ENCODE measurements around the gene MYOC. TPM values are rescaled to one million over a fixed set of nuclear protein-coding genes. Genes with fewer than 3 reads are reported as not detected.
"Not testable (repeated sequence)": the region's sequence is repeated elsewhere in the genome, so short reads cannot be mapped to it uniquely, and the experiment has no call there.

MYOC gene
- 10 to 100 TPM in 1 of 3 donors, 1 to 10 TPM in 2; 2.0 to 18.7 (median 4.9) TPM for total RNA-seq

DNA sequence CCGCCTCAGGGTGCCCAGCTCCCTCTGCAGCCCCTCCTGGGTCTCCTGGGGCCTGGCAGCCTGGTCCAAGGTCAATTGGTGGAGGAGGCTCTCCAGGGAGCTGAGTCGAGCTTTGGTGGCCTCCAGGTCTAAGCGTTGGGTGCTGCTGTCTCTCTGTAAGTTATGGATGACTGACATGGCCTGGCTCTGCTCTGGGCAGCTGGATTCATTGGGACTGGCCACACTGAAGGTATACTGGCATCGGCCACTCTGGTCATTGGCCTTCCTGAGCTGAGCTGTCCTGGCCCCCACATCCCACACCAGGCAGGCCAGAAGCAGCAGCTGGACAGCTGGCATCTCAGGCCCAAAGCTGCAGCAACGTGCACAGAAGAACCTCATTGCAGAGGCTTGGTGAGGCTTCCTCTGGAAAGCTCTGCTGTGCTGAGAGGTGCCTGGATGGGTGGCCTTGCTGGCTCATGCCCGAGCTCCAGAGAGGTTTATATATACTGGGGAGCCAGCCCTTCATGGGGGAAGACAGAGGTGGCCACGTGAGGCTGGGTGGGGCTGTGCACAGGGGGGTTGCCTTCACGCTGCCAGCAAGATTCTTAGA is at the start of gene MYOC:
Gene MYOC (minus strand): TSS at position 455 of the 589 bp plus-strand sequence. CDS start 77 bp downstream, at position 378.
- Histone ChIP-seq H3K36me3 (no peaks in the 10 kb centered on the region), H3K9me3 (no peaks in the 10 kb centered on the region), H3K4me3 (no peak within 1 kb of the TSS), H3K27me3 (no peaks in the 10 kb centered on the region), H3K27ac (peak within 1 kb of the TSS in 1 of 2 donors; percentile 91), H3K4me1 (peaks cover 4 to 5% of the 10 kb centered on the region in 2 donors)
- TF ChIP-seq, protein P1, sequence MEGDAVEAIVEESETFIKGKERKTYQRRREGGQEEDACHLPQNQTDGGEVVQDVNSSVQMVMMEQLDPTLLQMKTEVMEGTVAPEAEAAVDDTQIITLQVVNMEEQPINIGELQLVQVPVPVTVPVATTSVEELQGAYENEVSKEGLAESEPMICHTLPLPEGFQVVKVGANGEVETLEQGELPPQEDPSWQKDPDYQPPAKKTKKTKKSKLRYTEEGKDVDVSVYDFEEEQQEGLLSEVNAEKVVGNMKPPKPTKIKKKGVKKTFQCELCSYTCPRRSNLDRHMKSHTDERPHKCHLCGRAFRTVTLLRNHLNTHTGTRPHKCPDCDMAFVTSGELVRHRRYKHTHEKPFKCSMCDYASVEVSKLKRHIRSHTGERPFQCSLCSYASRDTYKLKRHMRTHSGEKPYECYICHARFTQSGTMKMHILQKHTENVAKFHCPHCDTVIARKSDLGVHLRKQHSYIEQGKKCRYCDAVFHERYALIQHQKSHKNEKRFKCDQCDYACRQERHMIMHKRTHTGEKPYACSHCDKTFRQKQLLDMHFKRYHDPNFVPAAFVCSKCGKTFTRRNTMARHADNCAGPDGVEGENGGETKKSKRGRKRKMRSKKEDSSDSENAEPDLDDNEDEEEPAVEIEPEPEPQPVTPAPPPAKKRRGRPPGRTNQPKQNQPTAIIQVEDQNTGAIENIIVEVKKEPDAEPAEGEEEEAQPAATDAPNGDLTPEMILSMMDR (IDR thresholded peaks at IDR 0.05) = no peak
- TF ChIP-seq POLR2AphosphoS5 (IDR thresholded peaks at IDR 0.05) (no peak), POLR2A (IDR thresholded peaks at IDR 0.05) (no peak)
- DNase-seq (ENCODE audit: low spot score in 2 of 2) = no peak
- intact Hi-C loops (cut with DNase I; ENCODE audit: low total_unique reads) = no loop called here

DNA sequence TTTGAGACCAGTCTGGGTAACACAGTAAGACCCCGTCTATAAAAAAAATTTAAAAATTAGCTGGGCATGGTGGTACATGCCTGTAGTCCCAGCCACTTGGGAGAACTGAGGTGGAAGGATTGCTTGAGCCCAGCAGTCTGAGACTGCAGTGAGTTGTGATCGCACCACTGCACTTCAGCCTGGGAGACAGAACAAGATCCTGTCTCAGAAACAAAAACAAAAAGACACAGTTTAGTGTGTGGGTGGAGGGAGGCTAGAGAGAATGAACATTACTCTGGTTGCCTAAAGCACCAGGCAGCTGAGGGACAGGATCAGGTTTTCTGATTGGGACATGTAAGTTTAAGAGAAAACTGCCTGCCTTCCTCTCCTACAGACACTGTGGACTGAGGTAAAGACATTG is 47.0 kb upstream of the MYOC start:
- no peak for DNase-seq (ENCODE audit: low spot score in 2 of 2)
- TF ChIP-seq POLR2A (IDR thresholded peaks at IDR 0.05) (no peak), POLR2AphosphoS5 (IDR thresholded peaks at IDR 0.05) (no peak)
- TF ChIP-seq, protein P1 (IDR thresholded peaks at IDR 0.05) = no peak
- Histone ChIP-seq H3K36me3 (no peaks in the 10 kb centered on the region), H3K27ac (no peak overlapping the region), H3K4me3 (no peak overlapping the region), H3K27me3 (no peaks in the 10 kb centered on the region), H3K9me3 (peaks cover 5 to 10% of the 10 kb centered on the region in 2 donors), H3K4me1 (no peaks in the 10 kb centered on the region)
- intact Hi-C loops (cut with DNase I; ENCODE audit: low total_unique reads) = no loop called here

DNA sequence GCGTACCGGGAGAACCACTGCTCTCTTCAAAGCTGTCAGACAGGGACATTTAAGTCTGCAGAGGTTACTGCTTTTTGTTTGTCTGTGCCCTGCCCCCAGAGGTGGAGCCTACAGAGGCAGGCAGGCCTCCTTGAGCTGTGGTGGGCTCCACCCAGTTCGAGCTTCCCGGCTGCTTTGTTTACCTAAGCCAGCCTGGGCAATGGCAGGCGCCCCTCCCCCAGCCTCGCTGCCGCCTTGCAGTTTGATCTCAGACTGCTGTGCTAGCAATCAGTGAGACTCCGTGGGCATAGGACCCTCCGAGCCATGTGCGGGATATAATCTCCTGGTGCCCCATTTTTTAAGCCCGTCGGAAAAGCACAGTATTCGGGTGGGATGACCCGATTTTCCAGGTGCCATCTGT is 43.3 kb upstream of the MYOC start:
- H3K27me3 ChIP-seq; DNase-seq (ENCODE audit: low spot score in 2 of 2); H3K4me1 ChIP-seq; intact Hi-C loops (cut with DNase I; ENCODE audit: low total_unique reads); H3K4me3 ChIP-seq; H3K36me3 ChIP-seq; H3K27ac ChIP-seq; H3K9me3 ChIP-seq: not testable (repeated sequence)

DNA sequence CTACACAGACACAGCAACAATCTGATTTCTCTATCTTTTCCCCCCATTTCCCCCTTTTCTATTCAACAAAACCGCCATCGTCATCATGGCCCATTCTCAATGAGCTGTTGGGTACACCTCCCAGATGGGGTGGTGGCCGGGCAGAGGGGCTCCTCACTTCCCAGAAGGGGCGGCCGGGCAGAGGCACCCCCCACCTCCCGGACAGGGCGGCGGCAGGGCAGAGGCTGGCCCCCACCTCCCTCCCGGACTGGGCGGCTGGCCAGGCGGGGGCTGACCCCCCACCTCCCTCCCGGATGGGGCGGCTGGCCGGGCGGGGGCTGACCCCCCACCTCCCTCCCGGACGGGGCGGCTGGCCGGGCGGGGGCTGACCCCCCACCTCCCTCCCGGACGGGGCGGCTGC is 41.1 kb upstream of the MYOC start:
- H3K4me1 ChIP-seq; DNase-seq (ENCODE audit: low spot score in 2 of 2); H3K27me3 ChIP-seq; intact Hi-C loops (cut with DNase I; ENCODE audit: low total_unique reads); H3K36me3 ChIP-seq; H3K4me3 ChIP-seq; H3K9me3 ChIP-seq; H3K27ac ChIP-seq: not testable (repeated sequence)

DNA sequence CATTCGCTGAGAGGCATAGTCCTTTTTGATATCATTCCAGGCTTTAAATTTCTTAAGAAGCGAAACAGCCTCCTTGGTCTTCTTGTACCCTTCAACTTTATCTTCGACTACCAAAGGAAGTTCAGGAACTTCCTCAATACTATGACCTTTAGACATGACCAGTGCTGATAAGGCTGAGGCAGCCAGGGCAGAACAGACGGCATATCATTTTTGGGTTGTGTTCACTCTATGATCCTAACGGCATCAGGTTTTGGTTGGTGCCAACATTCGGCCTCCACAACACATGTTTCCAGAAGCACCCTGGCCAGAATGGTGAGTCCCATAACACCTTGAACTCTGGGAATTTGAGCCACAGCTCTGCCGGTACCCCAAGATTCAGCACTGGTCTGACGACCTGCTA is 31.4 kb upstream of the MYOC start:
- intact Hi-C loops (cut with DNase I; ENCODE audit: low total_unique reads) = no loop called here
- TF ChIP-seq POLR2AphosphoS5 (IDR thresholded peaks at IDR 0.05) (no peak), POLR2A (IDR thresholded peaks at IDR 0.05) (no peak)
- TF ChIP-seq, protein P1 (IDR thresholded peaks at IDR 0.05) = no peak
- Histone ChIP-seq H3K27me3 (no peaks in the 10 kb centered on the region), H3K9me3 (no peaks in the 10 kb centered on the region), H3K4me3 (no peak overlapping the region), H3K36me3 (no peaks in the 10 kb centered on the region), H3K27ac (no peak overlapping the region), H3K4me1 (no peaks in the 10 kb centered on the region)
- DNase-seq (ENCODE audit: low spot score in 2 of 2) = no peak

DNA sequence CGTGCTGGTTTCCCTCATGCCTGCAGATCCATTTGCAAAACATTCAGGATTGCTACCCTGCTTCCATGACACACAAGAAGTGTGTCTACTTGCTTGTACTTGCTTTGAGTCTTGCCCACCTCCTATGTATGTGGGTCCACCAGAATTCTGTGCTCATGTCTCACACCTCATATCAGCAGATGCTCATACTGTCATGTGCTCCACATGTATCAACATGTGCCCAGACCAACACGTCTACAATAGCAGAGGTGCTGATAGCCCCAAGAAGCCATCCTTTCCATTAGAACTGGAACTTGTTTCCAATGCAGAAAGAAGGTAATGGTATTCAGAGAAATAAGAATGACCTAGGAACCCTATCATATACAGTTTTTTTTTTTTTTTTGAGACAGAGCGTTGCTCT is 27.9 kb upstream of the MYOC start:
- H3K27ac ChIP-seq = no peak overlapping the region
- no peak overlapping the region for H3K4me3 ChIP-seq
- no peak for TF ChIP-seq POLR2A (IDR thresholded peaks at IDR 0.05)
- TF ChIP-seq POLR2AphosphoS5 (IDR thresholded peaks at IDR 0.05) = no peak
- TF ChIP-seq, protein P1 (IDR thresholded peaks at IDR 0.05) = no peak
- intact Hi-C loops (cut with DNase I; ENCODE audit: low total_unique reads) = no loop called here
- H3K9me3 ChIP-seq = no peaks in the 10 kb centered on the region
- no peaks in the 10 kb centered on the region for H3K4me1 ChIP-seq
- H3K27me3 ChIP-seq = no peaks in the 10 kb centered on the region
- no peak for DNase-seq (ENCODE audit: low spot score in 2 of 2)
- H3K36me3 ChIP-seq = no peaks in the 10 kb centered on the region

All from breast epithelium (tissue), 4 donors.